Activated naive CD4-positive, alpha-beta T cell treated with anti-CD3 and anti-CD28 coated beads, Interleukin-2, amount 50 U/mL, for 72 hours (primary cell): ENCODE data around the gene CFH. TPM values are rescaled to one million over a fixed set of nuclear protein-coding genes. Genes with fewer than 3 reads are reported as not detected.
"Not testable (repeated sequence)": the region's sequence is repeated elsewhere in the genome, so short reads cannot be mapped to it uniquely, and the experiment has no call there.

Source experiments
- ATAC-seq, 2 donors: fragments of 150-1000 bp; cut with Tn5 transposase; 2 replicates each; pipeline ENCODE4 v1.10.0; 2021; ENCODE audit warnings: mild to moderate bottlenecking in 2 of 2, moderate library complexity in 2 of 2
- DNase-seq, 2 donors: peaks; one replicate each; pipeline ENCODE4 v3.0.0; 2021 to 2022; ENCODE audit warnings: low spot score in 2 of 2
- H3K27ac Mint-ChIP-seq, 2 donors: one replicate each; pipeline ENCODE4 v1.8.0; 2022; ENCODE audit warnings: mild to moderate bottlenecking in 2 of 2, mixed read lengths in 2 of 2
- H3K36me3 Mint-ChIP-seq, 2 donors: one replicate each; pipeline ENCODE4 v1.8.0; 2022; ENCODE audit warnings: mixed read lengths in 2 of 2
- H3K9me3 Mint-ChIP-seq, 2 donors: one replicate each; pipeline ENCODE4 v1.8.0; 2022; ENCODE audit warnings: mixed read lengths in 2 of 2
- total RNA-seq, 2 donors: library from RNA; stranded (reverse); gene quantifications; one replicate each; pipeline ENCODE4 v1.2.3, GENCODE V29; 2022

CFH gene
- total RNA-seq, 2 donors from 2014 or later: 0.34 TPM; not detected in 1

DNA sequence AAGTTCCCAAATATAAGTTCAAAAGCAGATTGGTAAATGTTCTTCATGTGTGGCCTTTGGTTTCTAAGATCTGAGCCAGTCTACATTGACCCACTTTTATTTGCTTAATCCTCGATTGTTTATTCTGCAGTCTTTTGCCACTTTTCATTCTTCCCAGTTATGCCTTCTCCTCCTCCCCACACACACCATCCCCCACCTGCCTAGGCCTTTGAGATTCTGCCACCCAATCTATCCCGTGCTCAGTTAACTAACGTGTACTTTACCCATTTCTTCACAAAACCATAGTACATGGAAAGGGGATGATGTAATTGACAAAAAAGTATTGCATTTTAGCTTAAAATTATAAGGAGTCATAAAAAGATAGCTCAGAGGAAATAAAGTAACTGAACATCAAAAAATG is 3.7 kb downstream of the CFH start:
- ATAC-seq (no peak), DNase-seq (no peak)
- Mint-ChIP-seq H3K27ac (no peak overlapping the region), H3K9me3 (no peaks in the 10 kb centered on the region), H3K36me3 (no peaks in the 10 kb centered on the region)

- no peaks in the 10 kb centered on the region for H3K36me3 Mint-ChIP-seq
- no peak overlapping the region for H3K27ac Mint-ChIP-seq
- no peak for DNase-seq
- H3K9me3 Mint-ChIP-seq: no peaks in the 10 kb centered on the region
- no peak for ATAC-seq
Observed at GRCh38 chr1:196659471-196659870, 7.6 kb downstream of the CFH start.

DNA sequence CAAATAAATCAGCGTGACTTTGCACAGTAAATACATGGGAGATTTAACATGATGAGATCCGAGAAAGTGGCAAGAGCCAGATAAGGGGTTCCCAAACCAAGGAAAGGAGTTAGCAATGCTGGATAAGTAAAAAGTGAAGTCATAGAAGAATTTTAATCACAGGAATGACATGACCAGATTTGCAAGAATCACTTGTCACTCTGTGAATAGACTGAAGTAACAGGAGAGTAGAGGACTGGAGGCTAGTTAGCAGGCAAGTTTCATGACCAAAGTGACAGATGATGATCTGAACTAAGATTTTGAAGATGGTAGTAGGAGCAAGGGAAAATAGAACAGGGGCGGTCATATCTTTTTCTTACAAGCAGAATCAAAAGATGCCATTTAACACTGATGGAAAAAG is 8.4 kb downstream of the CFH start:
- DNase-seq: no peak
- Mint-ChIP-seq H3K27ac (no peak overlapping the region), H3K9me3 (no peaks in the 10 kb centered on the region), H3K36me3 (no peaks in the 10 kb centered on the region)
- no peak for ATAC-seq

DNA sequence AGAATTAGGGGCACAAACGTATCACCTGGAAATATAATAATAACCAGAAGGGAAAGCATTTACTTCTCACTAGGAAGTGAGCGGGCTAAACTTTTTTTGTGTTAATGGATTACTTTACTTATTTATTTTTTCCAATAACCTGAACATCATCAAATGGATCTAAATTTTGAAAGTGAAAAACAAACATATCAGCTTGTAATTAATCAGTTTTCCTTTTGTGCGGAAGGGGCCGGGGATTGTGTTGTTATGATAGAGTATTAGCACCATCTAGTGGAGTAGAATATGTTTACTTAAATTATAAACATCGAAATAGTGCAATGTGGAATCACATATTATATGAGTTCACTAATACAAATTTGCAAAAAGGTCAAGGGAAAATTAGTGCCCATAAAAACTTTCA is 9.0 kb downstream of the CFH start:
- ATAC-seq (peak in 1 of 2 donors; percentile 54), DNase-seq (peak in 1 of 2 donors; percentile 6)
- H3K36me3 Mint-ChIP-seq: no peaks in the 10 kb centered on the region
- no peak overlapping the region for H3K27ac Mint-ChIP-seq
- H3K9me3 Mint-ChIP-seq: no peaks in the 10 kb centered on the region

GRCh38 chr1:196661345-196661744 is 9.5 kb downstream of the CFH start:
- no peak overlapping the region for H3K27ac Mint-ChIP-seq
- no peak for DNase-seq
- no peaks in the 10 kb centered on the region for H3K36me3 Mint-ChIP-seq
- ATAC-seq: no peak
- H3K9me3 Mint-ChIP-seq: no peaks in the 10 kb centered on the region

DNA sequence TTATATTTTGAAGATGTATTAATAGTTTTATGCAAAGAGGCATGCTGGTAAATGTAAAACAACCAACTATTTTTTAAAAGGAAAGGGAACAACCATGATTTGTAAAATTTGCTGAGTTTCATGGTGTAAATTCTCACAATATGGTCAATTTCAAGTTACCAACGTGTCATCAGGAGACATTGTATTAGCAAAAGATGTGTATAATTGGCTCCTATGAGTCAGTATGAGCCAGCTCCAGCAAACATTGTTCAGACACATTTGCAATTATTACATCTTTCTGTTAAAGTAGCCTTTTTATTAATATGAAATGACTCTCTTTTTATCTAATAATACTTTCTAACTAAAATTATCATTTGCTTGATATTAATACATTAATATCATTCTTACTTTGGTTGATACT is 15.3 kb downstream of the CFH start:
- no peak for DNase-seq
- no peak for ATAC-seq
- H3K9me3 Mint-ChIP-seq: no peaks in the 10 kb centered on the region
- no peaks in the 10 kb centered on the region for H3K36me3 Mint-ChIP-seq
- H3K27ac Mint-ChIP-seq: no peak overlapping the region

DNA sequence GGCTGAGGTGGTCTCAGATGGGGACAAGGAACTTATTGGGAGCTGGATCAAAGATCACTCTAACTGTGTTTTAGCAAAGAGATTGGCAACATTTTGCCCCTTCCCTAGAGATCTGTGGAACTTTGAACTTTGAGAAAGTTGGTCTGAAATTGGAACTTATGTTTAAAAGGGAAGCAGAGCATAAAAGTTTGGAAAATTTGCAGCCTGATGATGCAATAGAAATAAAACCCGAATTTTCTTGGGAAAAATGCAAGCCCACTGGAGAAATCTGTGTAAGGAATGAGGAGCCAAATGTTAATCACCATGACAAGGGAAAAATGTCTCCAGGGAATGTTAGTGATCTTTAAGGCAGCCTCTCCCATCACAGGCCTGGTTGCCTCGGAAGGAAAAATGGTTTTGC is 17.2 kb downstream of the CFH start:
- H3K27ac Mint-ChIP-seq: no peak overlapping the region

DNA sequence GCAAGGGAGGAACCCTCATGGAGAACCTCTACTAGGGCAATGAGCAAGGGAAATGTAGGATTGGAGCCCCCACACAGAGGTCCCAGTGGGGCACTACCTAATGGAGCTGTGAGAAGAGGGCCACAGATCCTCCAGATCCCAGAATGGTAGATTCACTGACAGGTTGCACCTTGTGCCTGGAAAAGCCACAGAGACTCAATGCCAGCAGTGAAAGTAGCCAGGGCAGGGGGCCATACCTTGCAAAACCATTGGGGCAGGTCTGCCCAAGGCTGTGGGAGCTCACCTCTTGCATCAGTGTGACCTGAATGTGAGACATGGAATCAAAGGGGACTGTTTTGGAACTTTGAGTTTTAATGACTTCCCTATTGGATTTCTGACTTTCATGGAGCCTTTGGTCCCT is 17.9 kb downstream of the CFH start:
- ATAC-seq: no peak
- DNase-seq: no peak
- Mint-ChIP-seq H3K27ac (no peak overlapping the region), H3K36me3 (no peaks in the 10 kb centered on the region), H3K9me3 (no peaks in the 10 kb centered on the region)

More for the DNA sequence above, 17.2 kb downstream of the CFH start:
- Mint-ChIP-seq H3K36me3 (no peaks in the 10 kb centered on the region), H3K9me3 (no peaks in the 10 kb centered on the region)
- ATAC-seq (no peak), DNase-seq (no peak)

DNA sequence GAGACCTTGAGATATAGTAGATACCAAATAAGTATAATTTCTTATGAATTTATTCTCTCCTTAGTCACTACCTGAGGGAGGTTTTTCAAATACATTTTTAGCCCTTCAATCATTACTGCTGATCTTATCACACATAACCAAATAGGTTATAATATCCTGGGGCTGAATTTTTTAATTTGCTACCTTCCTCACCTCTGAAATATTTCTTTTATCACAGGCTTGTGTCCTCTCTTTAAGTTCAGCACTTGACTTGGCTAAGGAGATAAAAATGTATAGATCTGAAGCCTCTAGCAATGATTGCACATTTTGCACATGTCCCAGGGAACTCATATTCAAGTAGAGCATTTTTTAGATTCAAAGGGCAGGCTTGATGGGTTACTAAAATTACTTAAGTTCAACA is 23.1 kb downstream of the CFH start:
- H3K9me3 Mint-ChIP-seq: no peaks in the 10 kb centered on the region
- DNase-seq: no peak
- no peaks in the 10 kb centered on the region for H3K36me3 Mint-ChIP-seq
- no peak for ATAC-seq
- H3K27ac Mint-ChIP-seq: no peak overlapping the region

DNA sequence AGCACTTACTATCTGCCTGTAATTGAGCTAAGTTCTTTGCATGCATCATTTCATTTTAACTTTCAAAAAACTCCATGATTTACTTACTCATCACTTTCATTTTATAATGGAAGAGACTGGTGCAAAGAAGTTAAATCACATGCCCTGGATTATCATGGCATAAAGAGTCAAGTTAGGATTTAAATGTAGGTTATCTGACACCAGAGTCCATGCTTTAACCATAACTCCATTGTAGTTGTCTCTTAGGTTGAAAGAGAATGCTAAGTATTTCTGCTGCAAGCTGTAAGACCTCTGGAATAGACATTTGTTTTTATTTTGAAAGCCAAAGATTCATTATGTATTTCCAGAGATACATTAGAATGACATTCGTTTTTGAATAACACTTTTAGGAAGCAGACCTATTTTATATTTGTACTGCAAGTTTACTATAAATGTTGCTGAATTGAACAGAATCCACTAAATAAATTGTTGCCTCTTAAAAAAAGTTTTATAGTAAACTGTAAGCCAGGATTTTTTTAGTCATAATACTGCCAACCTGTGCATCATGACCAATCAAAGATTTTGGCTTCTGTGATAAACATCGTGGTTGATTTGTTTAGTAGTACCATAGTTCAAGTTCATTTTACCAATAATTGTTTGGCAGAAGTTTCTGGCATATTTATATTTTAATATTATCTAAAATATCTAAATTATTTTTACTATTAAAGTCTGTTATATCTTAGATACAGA is 26.1 kb downstream of the CFH start:
- DNase-seq (no peak), ATAC-seq (no peak)
- Mint-ChIP-seq H3K9me3 (no peaks in the 10 kb centered on the region), H3K36me3 (no peaks in the 10 kb centered on the region), H3K27ac (no peak overlapping the region)

DNA sequence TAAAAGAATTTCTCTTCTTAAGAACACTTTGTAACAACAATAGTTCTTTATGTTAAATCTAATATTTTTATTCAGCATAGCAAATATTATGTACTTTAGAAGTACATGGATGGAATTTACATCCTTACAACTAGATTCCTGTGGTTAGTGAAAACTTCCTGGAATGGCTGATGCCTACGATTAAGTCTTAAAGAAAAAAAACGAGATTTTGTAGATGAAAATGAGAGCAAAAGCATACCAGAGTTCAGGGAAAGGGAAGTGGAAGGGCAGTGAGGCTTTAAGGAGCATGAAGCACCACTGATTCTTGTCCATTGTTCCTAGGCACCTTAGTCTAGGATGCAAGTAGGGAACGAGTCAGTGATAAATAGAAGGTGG is 26.7 kb downstream of the CFH start:
- H3K27ac Mint-ChIP-seq: no peak overlapping the region
- no peak for DNase-seq
- no peaks in the 10 kb centered on the region for H3K36me3 Mint-ChIP-seq
- no peaks in the 10 kb centered on the region for H3K9me3 Mint-ChIP-seq
- ATAC-seq: no peak

GRCh38 chr1:196680107-196680506 is 28.3 kb downstream of the CFH start:
- DNase-seq (no peak), ATAC-seq (no peak)
- H3K27ac Mint-ChIP-seq: no peak overlapping the region
- H3K9me3 Mint-ChIP-seq: no peaks in the 10 kb centered on the region
- no peaks in the 10 kb centered on the region for H3K36me3 Mint-ChIP-seq

DNA sequence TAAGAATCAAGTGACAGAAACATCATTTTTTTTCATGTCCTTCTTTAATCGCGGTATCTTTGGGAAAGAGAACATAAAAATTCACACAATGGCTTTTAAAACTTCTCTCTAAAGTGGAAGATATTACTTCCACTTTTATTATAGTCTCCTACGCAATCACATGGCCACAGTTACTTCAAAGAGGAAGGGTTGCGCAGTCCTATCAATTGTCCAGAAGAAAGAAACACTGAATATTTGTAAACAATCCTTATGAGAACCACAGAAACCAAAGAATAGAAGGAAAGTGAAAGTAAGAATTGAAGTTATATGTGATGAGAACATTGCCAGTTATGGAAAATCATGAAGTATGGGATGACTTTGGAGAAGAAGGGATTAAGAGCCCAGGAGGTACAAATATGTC is 32.6 kb downstream of the CFH start:
- DNase-seq: no peak
- peaks cover 0 to 6% of the 10 kb centered on the region in 2 donors for H3K9me3 Mint-ChIP-seq
- ATAC-seq: no peak
- no peak overlapping the region for H3K27ac Mint-ChIP-seq
- no peaks in the 10 kb centered on the region for H3K36me3 Mint-ChIP-seq

DNA sequence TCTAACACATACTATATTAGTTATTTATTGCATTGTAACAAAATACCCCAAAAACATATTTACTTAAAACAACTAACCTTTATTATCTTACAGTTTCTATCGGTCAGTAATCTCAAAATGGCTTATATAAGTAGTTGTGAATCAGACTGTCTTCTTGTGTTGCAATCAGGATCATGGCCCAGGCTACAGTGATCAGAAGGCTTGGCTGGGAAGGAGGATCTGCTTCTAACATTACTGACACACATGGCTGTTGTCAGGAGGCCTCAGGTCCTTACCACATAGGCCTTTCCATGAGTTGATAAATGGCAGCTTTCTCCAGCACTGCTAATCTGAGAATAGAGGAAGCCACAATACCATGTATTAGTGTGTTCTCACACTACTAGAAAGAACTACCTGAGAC is 33.7 kb downstream of the CFH start:
- H3K36me3 Mint-ChIP-seq: no peaks in the 10 kb centered on the region
- peaks cover 0 to 6% of the 10 kb centered on the region in 2 donors for H3K9me3 Mint-ChIP-seq
- H3K27ac Mint-ChIP-seq: no peak overlapping the region
- DNase-seq (no peak), ATAC-seq (no peak)

DNA sequence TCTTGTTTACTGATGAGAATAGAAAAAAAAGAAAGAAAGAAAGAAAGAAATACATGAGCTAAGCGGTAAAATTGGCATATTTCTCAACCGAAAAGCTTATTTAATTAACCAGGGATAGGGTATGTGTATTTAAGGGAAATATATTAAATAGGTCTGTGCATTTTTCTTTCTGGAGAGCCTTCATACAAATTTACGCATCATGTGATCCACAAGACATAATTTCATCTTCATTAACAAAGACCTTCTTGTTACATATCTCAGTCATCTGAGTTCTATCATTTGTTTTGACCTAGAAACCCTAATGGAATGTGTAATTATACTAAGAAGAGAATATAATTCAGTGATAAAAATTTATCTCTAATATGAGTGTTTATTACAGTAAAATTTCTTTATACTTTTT is 37.2 kb downstream of the CFH start:
- no peak for ATAC-seq
- Mint-ChIP-seq H3K36me3 (no peaks in the 10 kb centered on the region), H3K9me3 (peaks cover 1 to 6% of the 10 kb centered on the region in 2 donors), H3K27ac (no peak overlapping the region)
- no peak for DNase-seq

DNA sequence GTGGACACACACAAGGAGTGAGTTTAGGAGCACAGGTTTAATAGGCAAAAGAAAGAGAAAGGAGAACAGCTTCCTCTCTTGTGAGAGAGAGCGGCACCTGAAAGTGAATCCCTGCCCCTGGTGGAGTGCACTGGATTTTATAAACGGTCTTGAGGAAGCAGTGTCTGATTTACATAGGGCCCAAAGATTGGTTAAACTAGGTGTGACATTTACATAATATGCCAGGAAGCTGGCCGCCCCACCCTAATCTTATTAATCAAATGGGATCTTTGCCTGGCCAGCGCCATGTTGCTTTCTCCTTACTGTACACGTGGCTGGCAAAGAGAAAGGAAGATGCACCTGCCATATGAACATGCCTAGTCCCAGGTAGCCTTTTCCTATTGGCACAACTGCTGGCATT is 38.7 kb downstream of the CFH start:
- H3K27ac Mint-ChIP-seq: no peak overlapping the region
- ATAC-seq (no peak), DNase-seq (no peak)
- H3K9me3 Mint-ChIP-seq: peaks cover 4 to 5% of the 10 kb centered on the region in 2 donors
- H3K36me3 Mint-ChIP-seq: no peaks in the 10 kb centered on the region

DNA sequence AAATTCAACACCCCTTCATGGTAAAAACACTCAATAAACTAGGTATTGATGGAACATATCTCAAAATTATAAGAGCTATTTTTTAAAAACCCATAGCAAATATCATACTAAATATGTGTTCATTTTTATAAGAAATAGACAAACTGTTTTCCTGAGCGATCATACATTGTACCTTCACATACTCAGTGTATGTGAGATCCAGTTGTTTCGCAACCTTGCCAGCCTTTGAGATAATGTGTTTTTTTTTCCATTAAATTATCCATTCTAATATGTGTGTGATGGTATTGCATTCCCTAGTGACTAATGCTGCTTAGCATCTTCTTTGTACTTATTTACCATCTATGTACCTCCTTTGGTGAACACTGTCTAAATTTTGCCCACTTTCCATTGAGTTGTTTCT is 47.1 kb downstream of the CFH start:
- H3K36me3 Mint-ChIP-seq: peaks cover 0 to 7% of the 10 kb centered on the region in 2 donors
- no peak overlapping the region for H3K27ac Mint-ChIP-seq
- ATAC-seq (no peak), DNase-seq (no peak)
- H3K9me3 Mint-ChIP-seq: peaks cover 12 to 16% of the 10 kb centered on the region in 2 donors

- DNase-seq (no peak), ATAC-seq (no peak)
- H3K36me3 Mint-ChIP-seq: peaks cover 0 to 7% of the 10 kb centered on the region in 2 donors
- peaks cover 7 to 9% of the 10 kb centered on the region in 2 donors for H3K9me3 Mint-ChIP-seq
- H3K27ac Mint-ChIP-seq: no peak overlapping the region
Observed at GRCh38 chr1:196701144-196701543, 49.3 kb downstream of the CFH start.

DNA sequence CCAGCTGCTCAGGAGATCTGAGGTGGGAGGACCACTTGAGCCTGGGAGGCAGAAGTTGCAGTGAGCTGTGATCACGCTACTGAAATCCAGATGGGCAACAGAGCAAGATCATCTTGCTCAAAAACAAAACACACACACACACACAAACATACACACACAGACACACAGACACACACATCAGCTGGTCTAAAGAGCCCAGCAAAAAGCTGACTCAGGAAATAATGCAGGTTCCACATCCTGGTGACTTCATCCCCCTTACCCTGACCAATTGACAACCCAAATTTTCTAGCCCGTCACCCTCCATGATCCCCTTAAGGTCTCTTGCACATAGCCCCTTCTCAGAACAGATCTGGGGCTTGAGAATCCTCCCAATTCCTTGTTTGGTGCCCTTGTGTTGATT is 58.0 kb downstream of the CFH start:
- not testable (repeated sequence) for DNase-seq, H3K9me3 Mint-ChIP-seq, ATAC-seq, H3K36me3 Mint-ChIP-seq, H3K27ac Mint-ChIP-seq
